ENCODE data around the gene ABCA1.
"Not testable (repeated sequence)": the region's sequence is repeated elsewhere in the genome, so short reads cannot be mapped to it uniquely, and the experiment has no call there.

Gene ABCA1

DNA sequence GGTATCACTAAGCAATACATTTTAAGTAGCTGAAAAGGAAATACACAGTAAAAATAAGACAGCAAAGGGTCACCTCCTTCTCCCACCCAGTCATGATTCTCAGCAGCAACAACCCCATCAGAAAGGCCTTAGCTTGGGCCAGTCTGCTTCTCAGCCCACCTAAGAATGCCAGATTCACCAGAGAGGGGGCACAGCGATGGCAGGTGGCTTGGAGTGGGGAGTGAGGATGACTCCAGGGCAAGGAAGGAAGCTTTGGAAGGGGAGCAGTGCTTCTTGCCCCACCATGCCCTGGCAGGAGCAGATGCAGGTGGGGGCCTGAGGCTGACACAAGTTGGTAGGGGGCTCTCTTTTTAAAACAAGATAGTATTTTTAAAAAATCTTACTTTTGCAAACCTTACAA lies 51.4 kb downstream of the ABCA1 start:
- peak overlapping the region in 2 of 21 experiments; percentile 30 to 32 for H3K27ac ChIP-seq
- no peak overlapping the region for H3K4me3 ChIP-seq

DNA sequence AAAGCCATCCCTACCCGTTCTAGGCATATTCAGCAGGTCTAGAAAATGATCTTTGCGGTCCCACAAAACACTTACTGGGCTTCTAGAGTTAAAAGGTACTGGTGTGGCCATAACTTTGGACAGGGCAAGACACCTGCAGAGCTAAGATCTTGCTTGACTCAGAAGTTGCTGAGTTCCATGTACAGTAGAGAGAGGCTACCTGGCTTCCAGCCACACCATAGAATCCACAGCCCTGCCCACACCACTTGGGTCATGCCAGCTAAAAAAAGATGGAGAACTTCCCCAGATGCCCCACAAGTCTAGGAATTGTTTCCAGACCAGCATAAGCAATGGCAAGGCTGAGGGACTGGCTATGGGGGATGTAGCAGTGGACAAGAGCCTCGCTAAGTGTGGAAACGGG lies 52.1 kb downstream of the ABCA1 start:
- no peak overlapping the region for H3K4me3 ChIP-seq
- peak overlapping the region in 1 of 21 experiments; percentile 30 for H3K27ac ChIP-seq

DNA sequence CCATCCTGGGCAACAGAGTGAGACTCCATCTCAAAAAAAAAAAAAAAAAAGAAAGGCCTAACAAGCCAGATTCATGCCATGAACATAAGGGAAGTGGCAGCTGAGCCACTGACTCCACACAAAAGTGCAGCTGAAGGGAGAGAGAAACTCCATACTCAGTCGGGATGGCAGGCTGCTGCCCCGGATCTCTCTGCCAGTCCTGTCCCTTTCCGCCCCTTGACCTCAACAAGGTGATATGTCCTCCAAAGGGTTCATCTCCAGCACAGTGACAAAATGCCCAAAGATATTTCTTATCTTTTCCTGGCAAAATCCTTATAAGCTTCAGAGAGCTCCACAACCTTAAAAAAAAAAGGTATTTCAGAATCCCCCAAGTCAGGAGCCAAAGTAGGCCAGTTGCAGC lies 52.6 kb downstream of the ABCA1 start:
- Histone ChIP-seq H3K27ac (peak overlapping the region in 1 of 21 experiments; percentile 39), H3K4me3 (no peak overlapping the region)

DNA sequence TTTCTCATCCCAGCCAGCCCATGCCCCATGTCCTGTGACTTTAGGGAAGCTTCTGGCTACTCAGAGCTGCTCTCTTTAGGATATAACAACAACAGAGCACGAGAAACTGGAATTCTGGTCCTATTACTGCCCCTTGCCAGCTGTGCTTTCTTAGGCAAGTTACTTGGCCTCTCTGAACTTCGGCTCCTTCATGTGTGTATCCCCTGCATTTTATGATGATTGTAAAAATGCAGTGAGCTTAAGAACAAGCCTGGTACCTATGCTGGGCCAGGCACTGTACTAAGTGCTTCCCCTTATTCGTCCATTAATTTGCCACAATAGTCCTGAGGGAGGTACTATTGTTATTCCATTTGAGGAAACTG lies 54.5 kb downstream of the ABCA1 start:
- peak overlapping the region in 14 of 21 experiments; percentile 5 to 75 (median 50) for H3K27ac ChIP-seq
- H3K4me3 ChIP-seq: no peak overlapping the region

DNA sequence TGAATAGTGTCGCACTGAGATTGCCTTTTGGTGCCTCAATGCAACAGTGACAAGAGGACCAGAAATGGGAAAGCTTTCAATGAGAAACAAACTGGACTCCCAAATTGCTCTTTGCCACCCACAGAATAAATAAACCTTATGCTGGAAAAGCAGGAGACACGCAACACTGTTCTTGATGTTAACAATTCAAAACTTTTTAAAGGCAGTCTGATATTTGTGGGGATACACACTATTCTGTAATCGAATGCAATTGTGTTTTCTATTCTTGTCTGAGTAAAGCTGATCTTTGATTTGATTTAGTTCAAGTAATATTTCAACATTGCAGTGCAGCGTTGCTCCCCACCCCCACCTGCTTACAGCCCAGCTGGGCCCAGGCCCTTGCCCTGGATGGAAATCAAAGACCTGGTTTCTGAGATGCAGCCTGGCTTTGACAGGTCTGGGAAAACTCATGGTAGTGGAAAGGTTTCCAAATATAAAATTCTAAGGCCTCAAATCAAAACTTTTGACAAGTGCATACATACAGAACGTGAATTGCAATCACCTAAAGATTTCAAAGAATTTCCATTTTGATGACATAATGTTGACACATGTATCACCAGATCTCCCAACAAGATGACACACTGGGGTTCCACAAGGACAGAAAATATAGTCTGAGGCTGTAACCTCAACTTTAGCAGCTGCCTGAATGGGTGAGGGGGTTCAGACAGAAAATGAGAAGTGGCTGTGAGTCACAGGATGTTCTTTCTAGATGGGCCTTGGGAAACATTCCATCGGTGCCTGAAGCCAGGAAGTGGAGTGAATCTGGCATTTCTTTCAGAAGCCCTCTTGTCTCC lies 55.1 kb downstream of the ABCA1 start:
- Histone ChIP-seq H3K4me3 (no peak overlapping the region), H3K27ac (peak overlapping the region in 14 of 21 experiments; percentile 5 to 75 (median 50))

DNA sequence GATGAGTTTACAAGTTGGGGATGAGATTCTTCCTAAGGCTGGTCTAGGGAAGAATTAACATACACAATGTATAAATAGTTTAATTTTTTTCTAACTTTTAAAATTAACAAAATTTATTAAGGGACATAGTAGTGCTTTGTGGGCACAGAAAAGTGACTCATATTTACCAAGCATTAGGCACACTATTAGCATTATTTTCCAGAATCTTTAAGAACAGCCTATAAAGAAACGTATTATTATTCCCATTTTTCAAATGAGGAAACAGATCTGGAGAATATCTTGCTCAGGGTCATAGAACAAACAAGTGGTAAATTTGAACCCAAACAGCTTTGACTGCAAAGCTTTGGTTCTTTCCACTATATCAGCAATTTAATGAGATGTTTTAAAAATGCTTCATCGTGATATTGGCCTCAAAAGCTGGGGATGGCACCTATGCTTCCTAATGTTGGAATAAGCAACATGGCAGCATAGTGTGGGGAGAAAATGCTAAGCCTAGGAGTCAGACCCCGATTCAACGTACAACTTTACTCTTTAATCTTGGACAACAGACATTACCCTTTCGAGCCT lies 55.9 kb downstream of the ABCA1 start:
- no peak overlapping the region for H3K4me3 ChIP-seq
- peak overlapping the region in 4 of 21 experiments; percentile 1 to 22 (median 17) for H3K27ac ChIP-seq

DNA sequence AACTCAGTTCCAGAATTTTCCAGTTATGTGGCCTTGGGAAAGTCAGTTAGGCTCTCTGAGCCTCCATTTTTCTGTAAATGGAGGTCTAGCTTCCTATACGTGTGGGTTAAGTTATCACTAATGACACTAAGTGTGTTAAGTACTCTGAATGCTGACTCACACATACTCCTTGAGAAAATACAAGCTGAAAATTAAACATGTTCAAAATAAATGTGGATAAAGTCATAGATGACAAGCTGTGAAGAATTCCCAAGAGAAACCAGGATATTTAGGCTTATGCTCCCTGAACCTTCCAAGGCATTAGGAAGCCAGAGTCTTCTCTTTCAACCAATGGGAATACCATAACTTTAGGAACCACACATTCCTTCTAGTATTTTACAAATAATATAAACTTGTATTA lies 58.1 kb downstream of the ABCA1 start:
- Histone ChIP-seq H3K4me3 (no peak overlapping the region), H3K27ac (peak overlapping the region in 13 of 21 experiments; percentile 7 to 74 (median 57))

DNA sequence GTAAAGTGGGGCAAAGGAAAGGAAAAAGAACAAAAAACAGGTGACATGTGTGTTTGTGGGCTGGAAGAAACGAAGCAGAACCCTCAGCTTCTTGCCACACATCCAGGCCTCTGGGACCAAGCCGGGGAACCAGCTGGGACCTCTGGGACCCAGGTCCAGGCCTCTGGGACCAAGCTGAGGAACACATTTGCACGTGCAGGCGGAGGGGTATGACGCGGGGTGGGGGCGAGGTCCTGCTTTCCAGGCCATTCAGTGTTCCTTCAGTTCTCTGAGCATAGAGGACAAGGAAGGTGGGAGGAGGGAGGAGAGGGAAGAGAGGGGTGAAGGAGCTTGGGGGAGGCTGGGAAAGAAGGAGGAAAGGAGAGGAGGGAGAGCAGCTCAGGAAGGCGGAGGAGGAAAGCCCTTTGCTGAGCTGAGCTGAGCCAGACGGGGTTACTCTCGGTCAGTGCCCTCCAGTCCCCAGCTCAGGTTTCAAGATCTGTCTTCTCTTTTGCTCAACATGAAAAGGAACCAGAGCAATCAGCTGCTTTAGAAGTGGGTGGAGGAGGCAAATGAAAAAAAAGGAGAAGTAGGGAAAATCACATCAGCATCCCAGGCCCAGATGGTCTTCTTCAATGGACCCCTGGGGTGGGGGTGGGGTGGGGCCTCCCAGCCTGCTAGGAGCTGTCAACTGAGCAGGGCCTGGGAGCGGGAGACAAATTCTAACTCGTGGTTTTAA lies 59.1 kb downstream of the ABCA1 start:
- Histone ChIP-seq H3K27ac (peak overlapping the region in 16 of 21 experiments; percentile 3 to 74 (median 42)), H3K4me3 (no peak overlapping the region)

DNA sequence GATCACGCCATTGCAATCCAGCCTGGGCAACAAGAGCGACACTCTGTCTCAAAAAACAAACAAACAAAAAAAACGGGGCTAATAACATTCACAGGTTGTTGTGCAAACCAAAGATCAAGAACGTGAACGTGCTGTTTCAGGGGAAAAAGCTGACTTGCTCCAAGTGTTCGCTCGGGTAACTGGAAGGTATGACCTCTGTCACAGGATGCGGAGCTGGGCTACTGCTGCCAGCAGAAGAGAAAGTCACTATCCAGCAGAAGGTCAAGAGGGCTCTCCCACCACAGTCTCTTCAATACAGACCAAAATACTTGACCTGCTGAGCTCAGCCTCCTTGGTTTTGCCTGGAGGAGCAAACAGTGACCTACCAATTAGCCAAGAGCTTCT lies 59.7 kb downstream of the ABCA1 start:
- Histone ChIP-seq H3K27ac (peak overlapping the region in 12 of 21 experiments; percentile 3 to 69 (median 37)), H3K4me3 (no peak overlapping the region)

DNA sequence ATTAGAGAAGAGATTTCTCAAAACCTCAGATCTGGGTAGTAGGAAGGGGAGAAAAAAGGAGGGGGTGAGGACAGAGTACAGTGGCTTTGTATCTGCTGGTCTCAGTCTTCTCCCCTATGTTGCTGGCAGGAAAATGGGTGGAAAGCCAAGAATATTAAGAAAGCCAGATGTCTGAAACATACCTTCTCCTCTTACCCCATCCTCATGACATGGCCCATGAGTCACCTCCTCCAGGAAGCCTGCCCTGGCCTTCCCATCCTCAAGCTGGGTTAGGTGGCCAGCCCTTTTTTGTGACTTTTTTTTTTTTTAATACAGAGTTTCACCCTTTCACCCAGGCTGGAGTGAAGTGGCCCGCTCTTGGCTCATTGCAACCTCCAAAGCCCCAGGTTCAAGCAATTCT lies 61.8 kb downstream of the ABCA1 start:
- Histone ChIP-seq H3K27ac (peak overlapping the region in 1 of 21 experiments; percentile 31), H3K4me3 (no peak overlapping the region)

DNA sequence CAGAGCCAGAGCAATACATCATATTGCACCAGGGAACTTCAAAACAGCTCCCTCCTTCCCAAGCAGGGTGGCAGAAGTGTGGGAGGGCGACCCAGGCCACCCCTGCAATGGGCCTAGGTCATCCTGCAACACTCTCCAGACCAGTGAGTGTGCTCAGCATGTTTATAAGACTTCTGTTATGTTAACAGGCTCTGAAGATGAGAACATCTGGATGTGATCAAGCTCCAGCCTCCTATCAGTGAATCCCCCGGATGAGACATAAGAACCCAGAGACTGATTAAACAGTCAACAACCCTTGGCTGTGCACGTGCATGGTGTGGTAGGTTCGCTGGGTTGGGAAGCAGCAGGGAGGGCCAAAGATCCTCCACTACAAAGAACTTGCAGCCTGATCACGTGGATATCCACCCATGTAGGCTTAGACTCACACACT lies 63.3 kb downstream of the ABCA1 start:
- Histone ChIP-seq H3K4me3 (no peak overlapping the region), H3K27ac (peak overlapping the region in 6 of 21 experiments; percentile 1 to 61 (median 42))

DNA sequence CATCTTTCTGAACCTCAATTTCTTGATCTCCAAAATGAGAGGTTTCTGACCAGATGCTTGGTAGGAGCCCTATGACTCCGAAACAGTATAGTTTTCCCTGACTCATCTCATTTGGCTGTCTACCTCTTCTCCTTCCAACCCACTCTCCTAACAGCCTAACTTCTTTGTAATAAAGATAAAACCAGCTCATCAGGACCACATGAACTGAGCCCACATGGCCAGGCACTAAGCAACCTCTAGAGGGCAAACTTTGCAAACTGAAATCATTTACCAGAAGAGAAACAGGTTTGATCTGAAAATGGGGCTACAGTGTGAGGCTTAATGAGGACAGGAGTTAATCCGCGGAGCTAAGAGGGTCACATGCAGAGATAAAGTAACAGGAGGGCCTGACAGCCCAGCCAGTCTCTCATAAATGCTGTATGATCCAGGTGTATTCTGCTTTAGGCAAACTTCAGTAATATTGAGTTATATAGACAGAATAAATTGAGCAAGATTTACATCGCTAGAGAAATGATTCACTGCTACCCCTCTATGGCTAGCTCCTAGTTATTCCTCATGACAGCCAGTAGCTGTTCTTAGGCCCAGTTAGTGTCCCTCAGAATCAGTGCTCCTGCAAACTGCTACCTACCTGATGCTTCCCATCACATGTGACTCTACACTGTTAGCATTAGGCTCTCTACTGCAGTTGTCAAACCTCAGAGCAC lies 64.6 kb downstream of the ABCA1 start:
- Histone ChIP-seq H3K4me3 (no peak overlapping the region), H3K27ac (peak overlapping the region in 8 of 21 experiments; percentile 1 to 61 (median 43))

DNA sequence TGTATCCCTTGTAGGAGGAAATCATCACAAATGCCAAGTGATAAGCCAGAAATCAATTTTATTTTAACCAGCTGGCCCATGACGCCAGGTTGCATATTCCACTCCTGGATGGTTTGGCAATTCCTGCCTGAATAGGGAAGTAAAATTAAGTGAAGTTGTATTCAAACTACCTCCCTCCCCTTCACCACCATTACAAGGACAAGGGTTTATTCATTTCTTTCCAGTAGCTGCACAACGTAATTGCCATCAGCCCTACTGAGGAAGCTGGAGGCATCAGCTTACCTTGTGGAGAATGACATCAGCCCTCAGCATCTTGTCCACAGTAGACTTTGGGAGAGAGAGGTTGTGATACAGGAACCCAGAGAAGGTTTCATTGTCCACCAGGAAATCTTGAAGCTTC lies 66.6 kb downstream of the ABCA1 start:
- Histone ChIP-seq H3K27ac (peak overlapping the region in 4 of 21 experiments; percentile 42 to 65 (median 48)), H3K4me3 (no peak overlapping the region)

DNA sequence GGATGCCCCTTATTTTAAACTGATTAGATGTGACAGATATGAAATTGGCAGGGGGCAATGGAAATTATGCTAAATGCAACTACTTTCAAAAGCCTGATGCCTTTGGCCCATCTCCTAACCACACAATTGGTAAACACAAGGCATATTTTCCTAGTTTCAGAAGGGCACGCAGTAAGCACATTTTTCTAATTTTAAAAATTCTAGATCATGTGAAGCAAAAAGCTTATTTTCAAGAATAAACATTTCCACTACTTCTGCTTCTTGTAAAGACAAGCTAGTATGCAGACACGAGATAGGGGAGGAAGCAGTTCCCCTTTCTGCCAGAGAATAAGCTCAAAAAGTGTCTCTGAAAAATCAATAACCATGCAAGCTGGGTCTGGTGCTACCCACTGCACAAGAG lies 67.7 kb downstream of the ABCA1 start:
- Histone ChIP-seq H3K4me3 (no peak overlapping the region), H3K27ac (peak overlapping the region in 11 of 21 experiments; percentile 4 to 77 (median 41))

DNA sequence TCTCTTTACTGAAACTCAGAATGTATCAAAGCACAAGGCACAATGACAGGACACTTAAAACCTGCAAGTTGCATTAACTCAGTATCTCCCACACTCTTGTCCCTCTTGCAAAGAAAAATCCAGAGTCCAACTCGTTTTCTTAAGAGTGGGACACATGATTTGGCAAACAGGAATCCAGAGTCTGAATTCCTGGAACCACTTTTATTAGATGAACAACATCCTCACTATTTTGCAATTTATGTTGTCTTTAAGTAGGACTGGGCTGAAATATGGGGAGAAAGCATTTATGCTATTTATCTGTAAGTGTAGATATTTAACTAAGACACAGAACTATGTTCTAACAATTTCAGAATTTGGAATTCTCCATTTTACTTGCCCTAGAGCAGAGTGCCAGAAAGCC lies 69.1 kb downstream of the ABCA1 start:
- no peak overlapping the region for H3K4me3 ChIP-seq
- H3K27ac ChIP-seq: peak overlapping the region in 7 of 21 experiments; percentile 0 to 77 (median 50)

DNA sequence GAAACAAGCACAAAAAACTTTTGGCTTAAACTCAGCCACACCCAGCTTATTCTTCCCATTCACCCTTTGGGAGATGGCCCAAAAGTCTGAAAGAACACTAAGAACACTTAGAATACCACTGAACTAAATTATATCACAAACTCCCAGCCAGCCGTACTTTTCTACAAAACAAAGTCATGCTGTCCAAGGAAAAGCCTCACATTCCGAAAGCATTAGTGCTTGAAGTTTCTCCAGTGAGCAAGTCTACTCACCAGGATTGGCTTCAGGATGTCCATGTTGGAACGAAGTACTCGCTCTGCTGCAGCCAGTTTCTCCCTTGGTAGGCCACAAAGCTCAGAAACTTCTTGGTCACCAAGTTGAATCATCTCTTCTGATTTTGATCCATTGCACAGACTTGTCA lies 69.7 kb downstream of the ABCA1 start:
- H3K27ac ChIP-seq: peak overlapping the region in 6 of 21 experiments; percentile 30 to 77 (median 58)

DNA sequence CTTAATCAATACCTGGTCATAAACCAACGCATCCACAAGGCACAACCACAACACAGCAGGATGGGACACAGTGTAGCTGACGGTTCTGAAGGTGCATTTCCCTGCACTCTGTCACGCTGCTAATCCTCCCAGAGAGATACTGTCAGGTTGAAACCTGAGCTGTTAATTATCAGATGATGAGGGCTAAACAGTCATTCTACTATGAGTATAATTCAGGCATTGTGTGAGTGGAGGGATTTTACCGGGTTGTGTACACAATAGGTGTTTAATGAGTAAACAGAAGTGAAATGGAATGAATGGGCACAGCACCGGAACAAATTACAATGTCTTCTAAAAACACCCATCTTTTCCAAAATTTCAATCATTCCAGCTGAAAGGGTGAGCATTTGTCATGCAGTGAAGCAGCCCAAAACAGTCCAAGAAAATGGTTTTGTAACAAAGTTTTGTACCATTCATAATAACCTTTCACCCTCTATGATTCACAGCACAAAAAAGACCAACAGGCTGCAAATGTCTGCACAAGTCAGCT lies 71.5 kb downstream of the ABCA1 start:
- Histone ChIP-seq H3K27ac (peak overlapping the region in 1 of 21 experiments; percentile 25), H3K4me3 (no peak overlapping the region)

More for the DNA sequence above, 69.7 kb downstream of the ABCA1 start:
- no peak overlapping the region for H3K4me3 ChIP-seq

DNA sequence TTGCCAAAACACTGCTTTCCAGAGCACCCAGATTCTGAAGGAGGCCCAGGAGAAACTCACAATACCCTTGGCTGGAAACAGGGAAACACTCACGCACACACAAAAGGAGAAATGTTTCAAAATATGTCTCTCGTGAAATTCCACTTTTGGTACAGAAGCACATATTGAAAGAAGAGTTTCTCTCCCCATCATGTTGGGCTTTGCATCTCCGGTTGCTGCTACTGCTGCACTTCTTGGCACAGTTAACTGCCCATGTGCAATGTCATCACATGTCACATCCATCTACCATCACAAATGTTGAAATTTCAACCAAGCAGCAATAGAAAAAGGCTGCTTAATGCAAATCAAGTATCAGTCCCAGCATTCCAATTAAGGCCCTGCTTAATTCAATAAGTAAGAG lies 72.1 kb downstream of the ABCA1 start:
- peak overlapping the region in 1 of 21 experiments; percentile 25 for H3K27ac ChIP-seq

DNA sequence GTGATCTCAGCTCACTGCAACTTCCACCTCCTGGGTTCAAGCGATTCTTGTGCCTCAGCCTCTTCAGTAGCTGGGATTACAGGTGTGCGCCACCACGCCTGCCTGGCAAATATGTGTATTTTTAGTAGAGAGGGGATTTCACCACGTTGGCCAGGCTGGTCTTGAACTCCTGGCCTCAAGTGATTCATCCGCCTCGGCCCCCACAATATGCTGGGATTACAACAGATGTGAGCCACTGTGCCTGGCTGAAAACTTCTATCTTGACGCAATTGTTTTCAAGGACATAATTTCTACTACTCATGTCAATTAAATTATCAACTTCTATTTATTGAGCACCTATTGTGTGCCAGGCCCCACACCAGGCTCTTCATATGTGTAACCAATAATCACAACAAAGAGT lies 72.7 kb downstream of the ABCA1 start:
- H3K27ac ChIP-seq, H3K4me3 ChIP-seq: not testable (repeated sequence)

More for the DNA sequence above, 72.1 kb downstream of the ABCA1 start:
- no peak overlapping the region for H3K4me3 ChIP-seq

Data from skin epidermis (tissue), 12 donors.